Fibroblast of skin of abdomen (primary cell): ENCODE data around the gene COX5B.
"Not testable (repeated sequence)": the region's sequence is repeated elsewhere in the genome, so short reads cannot be mapped to it uniquely, and the experiment has no call there.

ENCODE experiments used
- DNase-seq: peaks from one replicate; pipeline ENCODE4 v3.0.0-alpha.2; 2013

COX5B gene

GRCh38 chr2:97673182-97673914 lies 27.5 kb downstream of the COX5B start:
- DNase-seq: no peak

GRCh38 chr2:97673915-97674283 lies 28.0 kb downstream of the COX5B start:
- no peak for DNase-seq

GRCh38 chr2:97675430-97676113 lies 29.7 kb downstream of the COX5B start:
- no peak for DNase-seq

- no peak for DNase-seq
Observed at GRCh38 chr2:97676620-97677019, 30.8 kb downstream of the COX5B start.

- no peak for DNase-seq
Observed at GRCh38 chr2:97677480-97677879, 31.6 kb downstream of the COX5B start.

- DNase-seq: no peak
Observed at GRCh38 chr2:97678298-97678697, 32.4 kb downstream of the COX5B start.

- DNase-seq: not testable (repeated sequence)
Observed at GRCh38 chr2:97687235-97687634, 41.4 kb downstream of the COX5B start.

- DNase-seq: no peak
Observed at GRCh38 chr2:97688062-97688827, 42.4 kb downstream of the COX5B start.

GRCh38 chr2:97691166-97691565 lies 45.3 kb downstream of the COX5B start:
- no peak for DNase-seq

- peak; percentile 12 for DNase-seq
Observed at GRCh38 chr2:97693476-97693875, 47.6 kb downstream of the COX5B start.

- DNase-seq: no peak
Observed at GRCh38 chr2:97695744-97696143, 49.9 kb downstream of the COX5B start.

- DNase-seq: peak; percentile 71
Observed at GRCh38 chr2:97697252-97698235, 51.7 kb downstream of the COX5B start.
